HG02884 (cell line): ENCODE data around the gene SRI.
"Not testable (repeated sequence)": the region's sequence is repeated elsewhere in the genome, so short reads cannot be mapped to it uniquely, and the experiment has no call there.

Source experiments
- ATAC-seq: cut with Tn5 transposase; IDR thresholded peaks from one replicate; pipeline ENCODE4 v1.9.1; 2021; ENCODE audit warnings: mild to moderate bottlenecking, moderate library complexity; ENCODE audit not compliant: unreplicated experiment

Gene SRI, protein sequence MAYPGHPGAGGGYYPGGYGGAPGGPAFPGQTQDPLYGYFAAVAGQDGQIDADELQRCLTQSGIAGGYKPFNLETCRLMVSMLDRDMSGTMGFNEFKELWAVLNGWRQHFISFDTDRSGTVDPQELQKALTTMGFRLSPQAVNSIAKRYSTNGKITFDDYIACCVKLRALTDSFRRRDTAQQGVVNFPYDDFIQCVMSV

DNA sequence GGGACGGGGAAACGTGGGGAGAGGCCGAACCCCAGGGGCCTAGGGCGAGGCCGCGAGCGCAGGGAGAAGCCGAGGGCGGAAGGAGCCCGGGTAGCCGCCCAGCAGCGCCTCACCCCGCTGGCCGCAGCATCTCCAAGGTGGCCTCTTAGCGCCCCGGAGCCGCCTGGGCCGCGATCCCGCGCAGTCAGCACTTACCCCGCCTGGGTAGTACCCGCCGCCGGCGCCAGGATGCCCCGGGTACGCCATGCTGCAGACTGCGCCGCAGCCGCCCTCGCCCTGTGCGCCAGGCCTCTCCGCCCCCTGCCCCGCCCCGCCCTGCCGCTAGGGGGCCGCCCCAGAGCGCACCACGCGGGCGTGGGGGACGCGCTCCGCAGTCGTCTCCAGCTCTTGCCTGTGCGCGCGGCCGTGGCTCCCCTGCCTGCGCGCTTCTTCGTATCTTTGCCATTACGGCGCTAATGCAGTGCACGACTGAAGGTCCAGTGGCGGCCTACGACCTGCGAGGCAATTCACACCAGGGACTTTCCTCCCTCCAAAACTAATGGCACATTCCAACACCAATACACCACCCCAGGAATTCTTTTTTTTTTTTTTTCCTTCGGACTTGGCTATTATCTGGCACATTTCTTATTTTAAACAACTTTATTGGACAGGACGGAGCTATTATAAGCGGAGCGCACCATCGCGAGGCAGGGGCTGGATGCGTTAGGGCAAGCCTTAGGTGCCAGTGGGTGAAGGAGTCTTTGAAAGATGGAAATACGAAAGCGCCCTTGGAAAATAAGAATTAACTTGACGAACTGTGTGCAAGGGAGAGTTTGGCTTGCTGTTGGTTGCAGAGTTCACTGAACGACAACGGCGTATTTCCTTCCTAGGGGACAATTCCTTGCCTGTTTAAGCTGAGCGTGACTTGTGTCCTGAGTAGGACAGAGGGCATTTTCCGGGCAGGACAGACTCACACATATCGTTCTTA is at the start of gene SRI:
TSS of gene SRI (minus strand) at position 258 of the 967 bp plus-strand sequence. CDS start at position 246, 12 bp downstream.
- peak; percentile 67 for ATAC-seq

DNA sequence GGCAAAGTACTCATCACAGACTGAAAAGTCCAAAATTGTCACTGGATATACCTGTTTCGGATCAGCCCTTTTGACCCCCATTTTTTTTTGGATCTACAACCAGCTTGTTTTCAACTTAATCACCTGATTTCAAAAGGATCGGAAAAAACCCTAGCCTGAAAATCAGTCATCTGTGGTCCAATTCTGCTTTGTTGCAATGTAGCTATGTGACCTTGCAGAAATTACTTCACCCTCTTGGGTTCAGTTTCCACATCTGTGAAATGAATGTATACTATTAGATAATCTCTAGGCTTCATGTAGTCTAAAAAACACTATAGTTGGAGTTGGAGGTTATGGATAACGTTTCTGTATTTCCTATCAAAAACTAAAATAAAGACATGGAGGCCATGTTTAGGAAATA is 49.7 kb upstream of the SRI start:
- ATAC-seq, result no peak

DNA sequence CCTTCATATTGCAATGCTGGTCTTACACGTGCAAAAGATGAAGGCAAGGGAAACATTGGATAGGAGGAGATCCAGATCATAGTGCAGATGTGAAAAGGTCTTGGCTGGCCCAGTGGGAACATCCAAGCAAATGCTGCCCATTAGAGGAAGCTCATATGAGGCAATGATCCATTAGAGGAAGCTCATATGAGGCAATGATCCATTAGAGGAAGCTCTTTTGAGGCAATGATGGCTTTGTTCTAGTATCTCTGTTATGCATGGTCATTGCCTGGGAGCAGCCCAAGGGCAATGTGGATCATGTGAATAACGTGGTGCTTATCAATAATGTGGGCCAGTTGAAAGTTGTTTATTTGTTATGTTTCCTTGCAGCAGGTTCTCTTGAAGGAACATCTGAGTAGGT is 49.0 kb upstream of the SRI start:
- ATAC-seq, result no peak

DNA sequence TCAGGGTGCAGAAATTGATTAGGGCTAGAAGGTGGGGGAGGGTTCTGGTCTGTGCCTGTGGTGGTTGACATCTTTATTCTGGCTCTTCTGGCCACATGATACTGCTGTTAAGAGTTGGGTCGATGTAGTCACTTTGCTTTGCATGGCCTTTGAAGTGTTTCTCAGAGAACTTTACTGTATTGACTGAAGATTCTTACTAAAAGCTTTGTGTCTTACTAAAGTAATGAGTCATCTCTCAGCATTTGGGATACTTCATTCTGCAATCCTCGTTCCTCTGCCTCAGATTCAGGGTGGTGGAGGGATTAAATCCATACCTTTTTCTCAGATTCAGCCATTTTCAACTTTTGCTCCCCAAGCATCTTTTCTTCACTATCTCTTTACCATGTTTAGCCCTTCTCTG is 48.2 kb upstream of the SRI start:
- no peak for ATAC-seq

DNA sequence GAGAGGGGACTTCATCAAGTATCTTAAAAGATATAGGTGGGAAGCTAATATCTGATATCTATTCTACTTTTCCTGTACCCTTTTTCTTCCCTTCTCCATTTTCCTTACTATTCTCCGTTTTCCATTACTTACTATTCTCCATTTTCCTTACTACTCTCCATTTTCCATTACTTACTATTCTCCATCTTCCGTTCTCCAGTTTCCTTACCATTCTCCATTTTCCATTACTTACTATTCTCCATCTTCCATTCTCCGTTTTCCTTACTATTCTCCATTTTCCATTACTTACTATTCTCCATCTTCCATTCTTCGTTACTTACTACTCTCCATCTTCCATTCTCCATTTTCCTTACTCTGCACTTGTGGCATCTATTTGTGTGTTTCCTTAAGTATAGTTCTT is 47.6 kb upstream of the SRI start:
- ATAC-seq, result no peak

DNA sequence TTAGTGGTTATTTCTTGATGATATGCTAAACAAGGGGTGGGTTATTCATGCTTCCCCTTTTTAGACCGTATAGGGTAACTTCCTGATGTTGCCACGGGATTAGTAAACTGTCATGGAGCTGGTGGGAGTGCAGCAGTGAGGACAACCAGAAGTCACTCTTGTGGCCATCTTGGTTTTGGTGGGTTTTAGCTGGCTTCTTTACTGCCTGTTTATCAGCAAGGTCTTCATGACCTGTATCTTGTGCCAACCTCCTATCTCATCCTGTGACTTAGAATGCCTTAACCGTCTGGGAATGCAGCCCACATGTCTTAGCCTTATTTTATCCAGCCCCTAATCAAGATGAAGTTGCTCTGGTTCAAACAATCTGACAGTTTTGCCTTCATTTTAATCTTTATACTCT is 45.1 kb upstream of the SRI start:
- not testable (repeated sequence) for ATAC-seq

DNA sequence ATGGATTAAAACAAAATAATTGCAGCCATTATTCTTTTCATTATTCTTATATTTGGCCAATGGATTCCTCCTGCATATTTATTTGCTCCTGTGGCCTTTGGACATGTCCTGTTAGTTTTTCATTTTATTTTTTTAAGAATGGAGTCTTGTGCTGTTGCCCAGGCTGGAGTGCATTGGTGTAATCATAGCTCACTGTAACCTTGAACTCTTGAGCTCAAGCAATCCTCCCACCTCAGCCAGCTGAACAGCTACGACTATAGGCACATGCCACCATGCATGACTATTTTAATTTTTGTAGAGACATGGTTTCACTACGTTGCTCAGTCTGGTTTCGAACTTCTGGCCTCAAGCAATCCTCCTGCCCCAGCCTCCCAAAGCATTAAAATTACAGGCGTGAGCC is 42.7 kb upstream of the SRI start:
- ATAC-seq, result no peak

DNA sequence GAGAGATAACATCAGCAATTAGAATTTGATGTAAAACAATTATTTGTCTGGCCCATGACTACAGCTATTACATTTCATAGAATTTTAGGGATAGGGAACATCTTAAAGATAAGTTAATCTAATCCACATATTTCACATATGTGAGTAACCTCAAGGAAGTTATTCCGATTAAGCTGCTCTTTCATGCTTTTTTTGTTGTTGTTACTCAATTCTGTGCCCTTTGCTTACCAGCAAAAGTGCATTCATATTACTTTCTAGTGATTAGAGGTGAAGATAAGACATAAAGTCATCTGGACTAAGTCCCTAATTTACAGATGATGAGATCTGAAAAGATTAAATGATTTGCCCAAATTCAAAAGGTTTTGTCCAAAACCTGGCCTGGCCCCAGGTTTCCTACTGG is 40.9 kb upstream of the SRI start:
- ATAC-seq, result no peak

DNA sequence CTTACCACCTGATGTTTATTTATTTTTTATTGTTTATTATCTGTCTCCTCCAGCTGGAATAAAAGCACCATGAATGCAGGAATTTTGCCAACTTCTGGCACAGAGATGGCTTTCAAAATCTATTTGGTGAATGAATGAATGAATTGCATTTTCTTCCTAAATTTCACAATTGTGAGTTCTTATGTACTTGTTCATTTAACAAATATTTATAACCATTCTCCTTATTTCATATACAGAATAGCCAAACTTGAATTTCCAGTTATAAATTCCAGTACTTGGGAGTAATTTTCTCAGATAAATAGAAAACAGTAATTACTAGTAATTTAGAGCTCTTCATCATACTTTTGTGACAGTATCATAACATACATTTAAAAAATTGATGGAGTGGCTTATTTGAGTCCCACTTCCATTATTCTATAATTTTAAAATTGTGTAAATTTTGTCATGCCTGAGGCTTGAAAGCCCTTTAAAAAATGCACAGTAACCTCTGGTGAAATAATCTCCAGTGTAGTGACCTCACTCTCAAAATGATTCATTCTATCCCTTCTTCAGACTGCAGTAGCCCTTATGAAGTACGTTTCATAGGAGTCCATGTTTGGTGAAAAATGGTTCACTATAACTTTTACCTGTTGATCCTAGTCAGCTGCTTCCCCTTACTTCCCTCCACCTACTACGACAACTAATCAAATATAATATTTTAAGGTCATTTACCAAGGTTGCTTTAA is 40.0 kb upstream of the SRI start:
- no peak for ATAC-seq

DNA sequence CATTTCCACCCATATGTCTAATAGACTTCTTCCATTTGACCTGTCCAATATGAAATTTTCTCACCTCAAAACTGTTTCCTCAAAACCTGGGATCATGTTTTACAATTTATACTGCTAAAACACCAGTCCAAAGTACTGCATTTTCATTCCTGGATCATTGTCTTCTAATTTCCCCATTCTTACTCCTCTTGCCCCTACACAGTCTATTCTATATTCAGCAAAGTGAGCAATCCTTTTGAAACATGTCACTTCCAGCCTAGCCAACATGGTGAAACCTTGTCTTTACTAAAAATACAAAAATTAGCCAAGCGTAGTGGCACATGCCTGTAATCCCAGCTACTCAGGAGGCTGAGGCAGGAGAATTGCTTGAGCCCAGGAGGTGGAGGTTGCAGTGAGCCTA is 38.5 kb upstream of the SRI start:
- not testable (repeated sequence) for ATAC-seq

DNA sequence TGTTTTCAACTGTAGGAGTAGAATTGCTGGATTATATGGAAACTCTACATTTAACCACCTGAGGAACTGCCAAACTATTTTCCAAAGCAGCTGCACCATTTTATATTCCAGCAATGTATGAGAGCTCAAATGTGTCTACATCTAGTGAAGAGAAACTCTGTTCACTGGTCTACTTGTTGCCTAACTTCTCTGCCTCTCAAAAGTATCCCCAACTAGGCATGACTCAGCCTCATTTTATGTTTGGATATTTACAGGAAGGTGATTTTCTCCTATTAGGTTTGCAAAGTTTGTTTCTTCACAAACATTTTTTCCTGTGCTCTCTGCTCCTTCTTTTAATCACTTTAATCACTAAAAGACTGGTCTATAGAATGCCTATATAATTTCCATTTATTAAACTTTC is 37.1 kb upstream of the SRI start:
- no peak for ATAC-seq

DNA sequence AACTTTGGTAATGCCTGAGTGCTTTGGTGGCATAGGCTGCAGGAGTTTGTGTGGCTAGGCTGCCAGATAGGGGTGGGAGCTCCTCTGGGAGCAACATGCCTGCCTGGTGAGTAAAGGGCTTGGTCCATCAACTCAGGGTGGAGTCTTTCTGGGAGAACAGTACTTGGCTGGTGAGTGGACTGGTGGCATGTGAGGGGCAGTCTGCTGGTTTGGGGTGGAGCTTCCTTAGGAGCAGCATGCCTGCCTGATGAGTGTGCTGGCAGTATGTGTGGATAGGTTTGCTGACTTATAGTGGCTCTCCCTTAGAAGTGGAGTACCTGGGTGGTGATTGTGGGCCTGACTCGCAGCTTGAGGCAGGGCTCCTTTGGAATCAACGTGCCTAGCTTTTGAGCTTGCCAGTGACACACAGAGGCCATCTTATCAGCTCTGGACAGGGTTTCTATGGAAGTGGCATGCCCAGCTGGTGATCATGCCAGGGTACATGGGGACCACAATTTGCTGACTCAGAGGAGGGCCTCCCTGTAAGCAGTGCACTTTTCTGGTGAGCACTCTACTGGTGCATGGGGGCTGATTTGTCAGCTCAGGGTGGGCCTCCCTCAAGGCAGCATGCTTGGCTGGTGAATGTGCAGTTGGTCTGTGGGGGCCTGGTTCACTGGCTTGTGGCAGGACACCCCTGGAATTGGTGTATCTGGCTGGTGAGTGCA is 35.0 kb upstream of the SRI start:
- ATAC-seq, result no peak

DNA sequence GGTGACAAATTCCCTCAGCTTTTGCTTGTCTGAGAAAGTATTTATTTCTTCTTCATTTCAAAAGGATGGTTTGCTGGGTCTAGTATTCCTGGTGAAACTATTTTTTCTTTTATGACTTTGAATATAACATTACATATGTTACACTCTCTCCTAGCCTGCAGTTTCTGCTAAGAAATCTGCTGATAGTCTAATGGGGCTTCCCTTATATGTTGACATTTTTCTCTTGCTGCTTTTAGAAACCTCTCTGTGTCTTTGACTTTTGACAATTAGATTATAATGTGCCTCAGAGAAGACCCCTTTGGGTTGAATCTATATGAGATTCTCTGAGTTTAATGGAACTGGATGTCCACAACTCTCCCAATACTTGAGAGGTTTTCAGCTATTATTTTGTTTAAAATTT is 33.8 kb upstream of the SRI start:
- ATAC-seq, result no peak

DNA sequence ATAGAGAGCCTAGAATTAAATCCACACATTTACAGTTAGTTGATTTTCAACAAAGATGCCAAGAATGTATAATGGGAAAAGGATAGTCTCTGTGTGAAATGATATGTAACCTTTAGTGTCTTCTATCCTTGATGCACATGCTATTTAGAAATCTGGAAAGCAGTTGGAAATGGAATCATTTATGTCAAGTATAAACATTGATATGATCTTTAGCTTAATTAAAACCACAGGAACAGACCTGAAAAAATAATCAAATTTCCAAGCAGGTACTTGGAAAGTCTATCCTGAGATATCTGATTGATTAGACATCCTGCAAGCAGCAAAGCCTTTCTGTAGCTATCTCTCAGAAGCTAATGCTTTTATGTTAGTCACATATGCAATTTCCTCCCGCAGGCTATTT is 24.4 kb upstream of the SRI start:
- no peak for ATAC-seq

DNA sequence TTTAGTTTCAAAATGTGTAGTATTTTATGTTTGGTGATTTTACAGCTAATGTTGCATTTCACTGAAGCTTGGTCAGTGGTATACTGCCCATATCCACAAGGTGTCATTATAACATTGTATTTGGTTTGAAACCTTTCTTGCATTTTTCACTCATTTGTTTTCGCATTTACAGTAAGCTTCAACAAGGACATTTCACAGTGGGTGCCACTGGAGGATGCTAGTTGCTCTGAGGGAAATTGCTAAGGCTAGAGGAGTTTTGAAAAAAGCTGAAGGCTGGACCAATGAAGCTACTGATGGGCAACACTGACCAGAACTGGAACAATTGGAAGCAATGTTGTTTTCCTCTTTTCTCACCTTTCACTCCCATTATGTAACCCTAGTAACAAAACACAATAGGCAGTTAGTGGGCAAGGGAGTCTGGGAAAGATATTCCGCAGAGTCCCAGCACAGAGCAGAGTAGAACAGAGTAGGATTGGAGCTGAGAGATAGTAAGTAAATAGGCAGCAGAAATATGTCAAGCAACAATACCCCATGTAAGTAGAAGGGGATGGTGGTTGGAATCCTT is 23.6 kb upstream of the SRI start:
- no peak for ATAC-seq

DNA sequence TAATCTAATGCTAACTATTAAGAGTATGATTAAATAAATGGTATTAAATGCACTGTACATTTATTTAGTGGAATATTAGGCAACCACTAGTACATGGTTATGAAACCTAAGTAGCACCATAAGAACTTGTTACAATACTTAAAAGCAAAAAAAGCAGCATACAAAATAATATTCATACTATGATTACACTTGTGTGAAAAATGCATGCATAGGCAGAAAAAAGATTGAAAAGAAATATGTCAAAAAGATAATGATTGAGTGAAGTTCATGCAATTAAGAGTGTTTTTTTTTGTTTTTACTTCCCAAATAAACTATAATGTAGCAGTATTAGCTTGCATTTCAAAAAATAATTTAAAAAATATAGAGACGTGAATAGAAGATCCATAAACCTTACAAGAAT is 20.0 kb upstream of the SRI start:
- ATAC-seq, result no peak

DNA sequence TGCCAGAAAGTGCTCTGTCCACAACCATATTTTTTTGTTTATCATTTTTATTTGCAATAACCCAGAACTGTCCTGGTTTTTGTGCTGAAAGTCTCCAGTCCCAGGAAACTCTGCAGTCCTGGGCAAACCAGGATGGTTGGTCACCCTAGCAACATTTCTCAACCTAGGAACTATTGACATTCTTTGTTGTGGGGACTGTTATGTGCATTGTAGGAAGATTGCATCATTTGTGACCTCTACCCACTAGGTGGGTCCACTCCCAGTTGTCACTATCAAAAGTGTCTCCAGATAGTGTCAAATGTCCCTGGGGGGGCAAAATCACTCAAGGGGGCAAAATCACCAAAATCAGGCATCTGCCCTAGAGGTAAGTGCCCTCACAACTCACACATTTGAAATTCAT is 14.0 kb upstream of the SRI start:
- no peak for ATAC-seq

DNA sequence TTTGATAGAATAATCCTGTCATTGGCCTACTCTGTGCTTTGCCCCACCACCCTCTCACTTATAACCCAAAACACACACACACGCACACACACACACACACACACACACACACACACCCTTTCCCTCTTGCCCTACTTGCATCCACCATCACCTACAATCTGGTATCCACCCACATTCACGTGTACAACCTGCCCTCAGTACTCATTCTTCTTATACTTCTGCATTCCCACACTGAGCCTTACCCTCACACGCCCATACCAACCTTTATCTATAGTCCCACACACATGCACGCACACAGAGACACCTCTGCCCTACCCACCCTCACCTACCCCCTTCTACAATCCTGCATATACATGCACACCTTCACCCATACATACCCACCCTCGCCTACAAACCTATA is 10.8 kb upstream of the SRI start:
- ATAC-seq, result no peak

DNA sequence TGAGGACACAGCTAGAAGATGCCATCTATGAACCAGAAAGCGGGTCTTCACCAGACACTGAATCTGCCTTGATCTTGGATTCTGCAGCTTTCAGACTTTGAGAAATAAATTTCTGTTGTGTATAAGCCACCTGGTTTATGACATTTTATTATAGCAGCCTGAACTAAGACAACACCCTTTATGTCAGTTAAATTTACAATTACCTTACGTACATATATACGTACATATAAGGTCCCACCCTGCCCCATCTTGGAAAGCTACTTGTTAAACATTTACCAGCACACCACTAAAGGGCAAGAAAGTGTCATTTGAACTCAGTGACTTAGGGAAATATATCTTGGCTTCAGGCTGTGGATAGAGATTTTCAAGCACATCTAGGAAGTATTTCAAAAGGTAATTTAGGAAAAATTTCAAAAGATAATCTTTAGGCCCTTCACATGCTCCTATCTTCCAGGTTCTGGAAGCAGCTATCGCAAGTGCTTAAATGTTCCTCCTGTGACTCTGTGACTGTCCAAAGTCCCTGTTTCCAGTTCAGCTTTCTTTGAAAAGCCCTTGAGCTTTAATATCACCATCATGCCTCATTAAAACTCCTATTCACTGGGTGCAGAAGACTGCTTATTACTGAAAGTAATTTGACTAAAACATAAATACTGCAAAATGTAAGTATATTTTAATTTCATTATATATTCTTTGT is 9.6 kb upstream of the SRI start:
- no peak for ATAC-seq

DNA sequence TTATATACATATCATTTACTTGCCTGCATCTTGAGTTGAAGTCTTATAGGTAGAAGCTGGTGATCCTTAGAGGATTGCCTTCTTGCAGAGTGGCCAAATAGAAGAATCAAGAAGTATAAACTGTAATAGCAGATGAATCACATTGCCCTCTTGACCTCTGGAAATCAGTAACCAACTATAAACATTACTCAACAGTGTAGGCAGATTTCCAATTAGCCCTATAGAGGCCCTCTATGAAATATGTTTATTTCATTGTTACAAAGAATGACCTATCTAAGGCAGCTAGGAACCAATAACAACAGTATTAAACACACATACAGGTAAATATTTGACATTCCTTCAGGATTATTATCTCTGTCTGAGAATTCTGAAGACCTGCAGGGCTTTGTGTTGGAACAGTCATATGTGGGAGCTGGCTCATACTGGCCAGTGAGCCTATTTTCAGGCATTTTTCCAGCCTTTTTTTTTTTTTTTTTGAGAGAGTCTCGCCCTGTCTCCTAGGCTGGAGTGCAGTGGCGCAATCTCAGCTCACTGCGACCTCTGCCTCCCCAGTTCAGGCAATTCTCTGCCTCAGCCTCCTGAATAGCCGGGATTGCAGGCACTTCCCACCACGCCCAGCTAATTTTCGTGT is 7.2 kb upstream of the SRI start:
- ATAC-seq, result no peak
